Heart left ventricle (tissue), 13 donors: ENCODE results near the gene CRLF1.

Source experiments
- CTCF ChIP-seq, 12 donors: fragments of 200-600 bp; sonication (generic) in 4 of 12; IDR thresholded peaks; one replicate each; pipeline versions ENCODE4 v1.5.0 to v1.8.0; 2018 to 2022; ENCODE audit warnings: antibody characterized with exemption in 12 of 12, mild to moderate bottlenecking in 5 of 12
- POLR2A ChIP-seq, 2 donors: fragments of 450-650 bp; IDR thresholded peaks; one replicate each; pipeline ENCODE4 v1.6.1; 2017; ENCODE audit warnings: antibody characterized with exemption in 2 of 2, mild to moderate bottlenecking in 2 of 2, moderate library complexity in 2 of 2
- donor health status: ischemic (EF 13 %, LVEDD 7.1; RV severe dilation, severe dysfunction).
- donor health status: DM: no; HTN: yes; CAD: no.
- donor health status: DM: no; HTN: no; CAD: no.
- donor health status: ischemic (EF 25% LVEDD 6.9; RV normal size, moderate dysfunction).
- donor health status: ischemic (EF 25% LVEDD 5.7; RV mildly dilated, moderate dysfunction).
- donor health status: ischemic (EF 35%, LVEDD 5.7; RV mildly dilated, moderate dysfunction).
- donor health status: nonischemic (EF 11% LVEDD 7.7; RV severe dilation, severe dysfunction).
- donor health status: DM: yes; HTN: yes; CAD: no.
- donor health status: PGD.
- donor health status: ischemic (EF 29% LVEDD 5.4; RV normal size, mild dysfunction).
- donor health status: nonischemic (EF 23%, LVEDD 6.1; RV moderate dilation, normal function).

- TF ChIP-seq CTCF (IDR thresholded peaks at IDR 0.05) (no peak), POLR2A (IDR thresholded peaks at IDR 0.05) (no peak)
These were observed 1.8 kb downstream of the CRLF1 start for GRCh38 chr19:18604820-18605159.
